GM12878 (cell line): ENCODE results near the gene MSS51. TPM values are rescaled to one million over a fixed set of nuclear protein-coding genes. Genes with fewer than 3 reads are reported as not detected.

Experiments
- CHD4 ChIP-seq: fragments of 200-600 bp; sonication (generic); IDR thresholded peaks from 2 replicates; pipeline ENCODE4 v1.6.1; 2016; ENCODE audit warnings: mild to moderate bottlenecking
- E2F8 ChIP-seq: fragments of 450-650 bp; IDR thresholded peaks from 2 replicates; pipeline ENCODE4 v1.6.1; 2018; ENCODE audit warnings: mild to moderate bottlenecking, low read depth, moderate library complexity; ENCODE audit not compliant: partially characterized antibody
- E4F1 ChIP-seq: fragments of 450-650 bp; IDR thresholded peaks from 2 replicates; pipeline ENCODE4 v1.6.1; 2018; ENCODE audit warnings: borderline replicate concordance, mild to moderate bottlenecking; ENCODE audit not compliant: partially characterized antibody
- IRF5 ChIP-seq: fragments of 450-650 bp; IDR thresholded peaks from 2 replicates; pipeline ENCODE4 v1.6.1; 2017; ENCODE audit warnings: borderline replicate concordance
- NFIC ChIP-seq: IDR thresholded peaks from 2 replicates; pipeline ENCODE4 v1.6.1; 2012; ENCODE audit warnings: low read depth, mild to moderate bottlenecking, inconsistent platforms, low read length, moderate library complexity
- PBX3 ChIP-seq: IDR thresholded peaks from 2 replicates; pipeline ENCODE4 v1.6.1; 2011; ENCODE audit warnings: mild to moderate bottlenecking, low read depth, low read length, moderate library complexity; ENCODE audit not compliant: insufficient replicate concordance
- POU2F2 ChIP-seq: IDR thresholded peaks from 3 replicates; pipeline ENCODE4 v1.6.1; 2011; ENCODE audit warnings: low read depth, mild to moderate bottlenecking, low read length, borderline replicate concordance
- PRDM15 ChIP-seq: fragments of 450-650 bp; formaldehyde crosslinking; IDR thresholded peaks from 2 replicates; pipeline ENCODE4 v1.4.0; 2020; ENCODE audit warnings: mild to moderate bottlenecking, moderate library complexity
- RELA ChIP-seq: fragments of 450-650 bp; IDR thresholded peaks from 2 replicates; pipeline ENCODE4 v1.8.0; 2014; ENCODE audit warnings: borderline replicate concordance; ENCODE audit not compliant: partially characterized antibody
- SMAD1 ChIP-seq: fragments of 450-650 bp; IDR thresholded peaks from 2 replicates; pipeline ENCODE4 v1.6.1; 2018; ENCODE audit warnings: mild to moderate bottlenecking, low read depth; ENCODE audit not compliant: partially characterized antibody
- TARDBP ChIP-seq: IDR thresholded peaks from 2 replicates; pipeline ENCODE4 v1.6.1; 2016; ENCODE audit warnings: borderline replicate concordance
- ZBTB33 ChIP-seq: fragments of 450-650 bp; IDR thresholded peaks from 2 replicates; pipeline ENCODE4 v1.6.1; 2017; ENCODE audit warnings: mild to moderate bottlenecking
- ZNF207 ChIP-seq: fragments of 450-650 bp; IDR thresholded peaks from 2 replicates; pipeline ENCODE4 v1.6.1; 2014; ENCODE audit warnings: antibody characterized with exemption, mild to moderate bottlenecking, borderline replicate concordance
- ZNF217 ChIP-seq: fragments of 450-650 bp; IDR thresholded peaks from 2 replicates; pipeline ENCODE4 v1.6.1; 2017; ENCODE audit warnings: antibody characterized with exemption, mild to moderate bottlenecking
- ZNF24 ChIP-seq: fragments of 450-650 bp; IDR thresholded peaks from 2 replicates; pipeline ENCODE4 v1.6.1; 2017; ENCODE audit warnings: antibody characterized with exemption, mild to moderate bottlenecking
- polyA plus RNA-seq, 11 experiments: library from polyadenylated mRNA; depleted of rRNA in 4 of 11; unstranded in 6 of 11; stranded (reverse) in 5 of 11; fragments of >200 nt; fragmentation: Nextera tagmentation in 4 of 11; fragmentation: Illumina TruSeq in 1 of 11; extraction: Ambion mirVana in 4 of 11; extraction: Trizol in 1 of 11; gene quantifications; 1 replicate in 1 of 11; 2 replicates in 10 of 11; pipeline versions ENCODE4 v1.2.1 to v1.2.3, GENCODE V29; 2011 to 2016; ENCODE audit warnings: inconsistent platforms in 2 of 11, missing spikeins in 2 of 11, low read depth in 1 of 11
- total RNA-seq, 4 experiments: library from RNA; depleted of rRNA in 3 of 4; stranded (reverse); fragments of >200 nt in 3 of 4; fragmentation: Illumina TruSeq in 1 of 4; extraction: Trizol in 1 of 4; gene quantifications; 2 replicates each; pipeline versions ENCODE4 v1.2.1 to v1.2.3, GENCODE V29; 2013 to 2021

Gene MSS51
- total and polyA plus RNA-seq, 10 of the 15 experiments (the other 5 are each of a cell fraction or from before 2014, with no cell fraction given): 0.06 to 2.1 (median 1.5) TPM

- TF ChIP-seq PRDM15 (CRISPR knock-in tag): no peak
- TF ChIP-seq RELA: no peak
- TF ChIP-seq CHD4: no peak
- TF ChIP-seq ZNF217: no peak
- no peak for TF ChIP-seq ZBTB33
- no peak for TF ChIP-seq ZNF24
- TF ChIP-seq PBX3: peak; percentile 31
- TF ChIP-seq IRF5: no peak
- peak; percentile 15 for TF ChIP-seq E4F1
- TF ChIP-seq POU2F2: no peak
- TF ChIP-seq SMAD1: no peak
- no peak for TF ChIP-seq TARDBP
- TF ChIP-seq E2F8: no peak
- TF ChIP-seq NFIC: no peak
- 0 out of 2 replicates have a peak, but pooled peaks have one; percentile 55 for TF ChIP-seq ZNF207
Measured at GRCh38 chr10:73413528-73414229, 19.7 kb downstream of the MSS51 start, which contains the start of gene ANXA7 (continued).
